Gastrocnemius medialis (tissue), 4 donors: ENCODE data around the gene TSPAN15. TPM values are rescaled to one million over a fixed set of nuclear protein-coding genes. Genes with fewer than 3 reads are reported as not detected.
A peak's percentile ranks its signal among the peaks of the same experiment; 100 is the strongest.

ENCODE experiments used
- ATAC-seq, 2 donors: fragments of 150-250 bp; one replicate each; pipeline ENCODE4 v1.9.1; 2016
- DNase-seq, 2 donors: peaks; one replicate each; pipeline ENCODE4 v3.0.0-alpha.2; 2019
- H3K27ac ChIP-seq, 4 donors: fragments of 200-600 bp; sonication (generic); 1 replicate in 1 of 4; 2 replicates in 3 of 4; pipeline ENCODE4 v1.5.1; 2016 to 2018; ENCODE audit warnings: mild to moderate bottlenecking in 2 of 4, moderate library complexity in 1 of 4
- H3K27me3 ChIP-seq, 3 donors: fragments of 200-600 bp; sonication (generic) in 2 of 3; 1 replicate in 1 of 3; 2 replicates in 2 of 3; pipeline versions ENCODE4 v1.5.1 to v1.6.0; 2016 to 2019; ENCODE audit warnings: mild to moderate bottlenecking in 1 of 3, moderate library complexity in 1 of 3
- H3K36me3 ChIP-seq, 2 donors: fragments of 200-600 bp; sonication (generic) in 1 of 2; one replicate each; pipeline ENCODE4 v1.5.1; 2017 to 2018
- H3K4me1 ChIP-seq, 2 donors: fragments of 200-600 bp; sonication (generic) in 1 of 2; one replicate each; pipeline ENCODE4 v1.5.1; 2016 to 2017; ENCODE audit warnings: mild to moderate bottlenecking in 2 of 2
- H3K4me3 ChIP-seq, 4 donors: fragments of 200-600 bp; sonication (generic) in 3 of 4; 1 replicate in 1 of 4; 2 replicates in 3 of 4; pipeline ENCODE4 v1.5.1; 2016 to 2019; ENCODE audit warnings: mild to moderate bottlenecking in 2 of 4
- H3K9me3 ChIP-seq, 3 donors: fragments of 200-600 bp; sonication (generic) in 2 of 3; 1 replicate in 1 of 3; 2 replicates in 2 of 3; pipeline ENCODE4 v1.5.1; 2016 to 2019
- CTCF ChIP-seq, 5 experiments: fragments of 450-650 bp in 3 of 5; fragments of 200-600 bp in 2 of 5; sonication (generic) in 2 of 5; IDR thresholded peaks in 4 of 5; conservative IDR thresholded peaks in 1 of 5; 1 replicate in 4 of 5; 2 replicates in 1 of 5; pipeline ENCODE4 v1.5.1; 2016 to 2019; ENCODE audit warnings: antibody characterized with exemption in 5 of 5, mild to moderate bottlenecking in 3 of 5, moderate library complexity in 3 of 5
- POLR2A ChIP-seq, 2 donors: fragments of 450-650 bp; IDR thresholded peaks; one replicate each; pipeline ENCODE4 v1.6.1; 2017; ENCODE audit warnings: antibody characterized with exemption in 2 of 2, mild to moderate bottlenecking in 2 of 2, moderate library complexity in 2 of 2
- in situ Hi-C, 4 donors: fragments of 200-750 bp; cut with MboI; loops; one replicate each; pipeline versions ENCODE4 v1.15.0 to v1.8.0; 2017; ENCODE audit warnings: low sequenced_read_pairs in 4 of 4
- intact Hi-C: fragments of 100-400 bp; cut with DNase I; formaldehyde crosslinking; loops from one replicate; pipeline ENCODE4 v1.15.1; 2023; ENCODE audit warnings: low total_unique reads
- total RNA-seq, 4 donors: library from RNA; depleted of rRNA; stranded (reverse); fragments of >200 nt; gene quantifications; one replicate each; pipeline versions ENCODE4 v1.1.0 to v1.2.3, GENCODE V29; 2016

Gene TSPAN15
- total RNA-seq, 4 donors from 2014 or later, result 7.9 to 21.0 (median 11.8) TPM

- intact Hi-C loops, result loop anchor here (10.0 kb wide), 2 partner anchors 266 to 304 kb away; partner anchors contain the start of gene COL13A1
- no peaks in the 10 kb centered on the region for H3K36me3 ChIP-seq
Measured at GRCh38 chr10:69500864-69501468, 49.7 kb downstream of the TSPAN15 start.

GRCh38 chr10:69501657-69502056, 50.4 kb downstream of the TSPAN15 start:
- DNase-seq, result no peak
- no peak for TF ChIP-seq POLR2A (IDR thresholded peaks at IDR 0.05)
- TF ChIP-seq CTCF (IDR thresholded peaks at IDR 0.05 in 4 of 5, conservative IDR thresholded peaks at IDR 0.05 in 1 of 5), result no peak
- Histone ChIP-seq H3K9me3 (no peaks in the 10 kb centered on the region), H3K36me3 (no peaks in the 10 kb centered on the region), H3K4me1 (peaks cover 53 to 72% of the 10 kb centered on the region in 2 donors), H3K27me3 (no peaks in the 10 kb centered on the region), H3K27ac (no peak overlapping the region), H3K4me3 (no peak overlapping the region)
- ATAC-seq, result no peak
- intact Hi-C loops, result loop anchor here (10.0 kb wide), 2 partner anchors 267 to 303 kb away; partner anchors contain the start of gene COL13A1
- in situ Hi-C loops, result loop anchor here (5.0 to 25.0 kb wide), 2 partner anchors 69 to 264 kb away; no protein-coding TSS in a partner anchor

More at GRCh38 chr10:69500864-69501468, 49.7 kb downstream of the TSPAN15 start:
- no peak for DNase-seq
- Histone ChIP-seq H3K27me3 (no peaks in the 10 kb centered on the region), H3K4me3 (no peak overlapping the region), H3K9me3 (no peaks in the 10 kb centered on the region), H3K4me1 (peaks cover 51 to 73% of the 10 kb centered on the region in 2 donors), H3K27ac (no peak overlapping the region)
- in situ Hi-C loops, result loop anchor here (5.0 to 25.0 kb wide), 2 partner anchors 69 to 264 kb away; no protein-coding TSS in a partner anchor
- ATAC-seq, result no peak
- TF ChIP-seq POLR2A (IDR thresholded peaks at IDR 0.05) (no peak), CTCF (IDR thresholded peaks at IDR 0.05 in 4 of 5, conservative IDR thresholded peaks at IDR 0.05 in 1 of 5) (no peak)

- no peak for TF ChIP-seq POLR2A (IDR thresholded peaks at IDR 0.05)
- intact Hi-C loops, result loop anchor here (10.0 kb wide), 2 partner anchors 268 to 302 kb away; partner anchors contain the start of gene COL13A1
- in situ Hi-C loops, result loop anchor here (5.0 to 25.0 kb wide), 2 partner anchors 70 to 265 kb away; no protein-coding TSS in a partner anchor
- Histone ChIP-seq H3K27me3 (no peaks in the 10 kb centered on the region), H3K27ac (peak overlapping the region in 2 of 4 donors; percentile 36 to 75), H3K4me3 (no peak overlapping the region), H3K4me1 (peaks cover 54 to 73% of the 10 kb centered on the region in 2 donors), H3K9me3 (no peaks in the 10 kb centered on the region), H3K36me3 (no peaks in the 10 kb centered on the region)
- no peak for ATAC-seq
- DNase-seq, result no peak
Measured at GRCh38 chr10:69502589-69502988, 51.3 kb downstream of the TSPAN15 start.

GRCh38 chr10:69503001-69503895, 52.0 kb downstream of the TSPAN15 start:
- DNase-seq, result no peak
- no peaks in the 10 kb centered on the region for H3K9me3 ChIP-seq
- H3K4me1 ChIP-seq, result peaks cover 53 to 68% of the 10 kb centered on the region in 2 donors
- H3K4me3 ChIP-seq, result no peak overlapping the region
- no peak for TF ChIP-seq POLR2A (IDR thresholded peaks at IDR 0.05)
- TF ChIP-seq CTCF (IDR thresholded peaks at IDR 0.05 in 4 of 5, conservative IDR thresholded peaks at IDR 0.05 in 1 of 5), result no peak
- intact Hi-C loops (loop anchor here (10.0 kb wide), 2 partner anchors 268 to 302 kb away; partner anchors contain the start of gene COL13A1), in situ Hi-C loops (loop anchor here (5.0 to 25.0 kb wide), 2 partner anchors 71 to 266 kb away; no protein-coding TSS in a partner anchor)
- no peaks in the 10 kb centered on the region for H3K27me3 ChIP-seq
- no peaks in the 10 kb centered on the region for H3K36me3 ChIP-seq
- ATAC-seq, result no peak
- H3K27ac ChIP-seq, result peak overlapping the region in 3 of 4 donors; percentile 31 to 75 (median 36)
